DND-41 (cell line): ENCODE results near the gene ABCC9.

Experiments used
- CTCF ChIP-seq: IDR thresholded peaks from 2 replicates; pipeline ENCODE4 v1.5.1; 2012; ENCODE audit warnings: borderline replicate concordance, low read length, moderate library complexity, mild to moderate bottlenecking; ENCODE audit not compliant: poor library complexity, severe bottlenecking; ENCODE audit errors: extremely low read depth
- EZH2 ChIP-seq: IDR thresholded peaks from 3 replicates; pipeline ENCODE4 v1.6.1; 2012; ENCODE audit warnings: borderline replicate concordance, low read depth, mild to moderate bottlenecking, moderate library complexity, low read length, inconsistent platforms; ENCODE audit not compliant: severe bottlenecking

DNA sequence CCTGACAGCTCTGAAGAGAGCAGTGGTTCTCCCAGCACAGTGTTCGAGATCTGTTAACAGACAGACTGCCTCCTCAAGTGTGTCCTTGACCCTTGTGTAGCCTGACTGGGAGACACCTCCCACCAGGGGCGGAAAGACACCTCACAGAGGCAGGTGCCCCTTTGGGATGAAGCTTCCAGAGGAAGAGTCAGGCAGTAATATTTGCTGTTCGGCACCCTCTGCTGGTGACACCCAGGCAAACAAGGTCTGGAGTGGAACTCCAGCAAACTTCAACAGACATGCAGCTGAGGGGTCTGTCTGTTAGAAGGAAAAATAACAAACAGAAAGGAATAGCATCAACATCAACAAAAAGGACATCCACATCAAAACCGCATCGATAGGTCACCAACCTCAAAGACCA, 21.6 kb upstream of the ABCC9 start:
- no peak for TF ChIP-seq CTCF
- no peak for TF ChIP-seq EZH2
